CD14-positive monocyte (primary cell): ENCODE data around the gene CSPG5. TPM values are rescaled to one million over a fixed set of nuclear protein-coding genes. Genes with fewer than 3 reads are reported as not detected.

Source experiments
- DNase-seq, 3 donors: peaks; one replicate each; pipeline ENCODE4 v3.0.0-alpha.2; 2011 to 2022
- H2AFZ ChIP-seq: 2 replicates; pipeline ENCODE4 v1.6.0; 2012; ENCODE audit warnings: mild to moderate bottlenecking, low read depth, low read length, inconsistent platforms; ENCODE audit not compliant: insufficient read depth, poor library complexity, severe bottlenecking
- H3K27ac ChIP-seq, 2 donors: 1 replicate in 1 of 2; 2 replicates in 1 of 2; pipeline ENCODE4 v1.5.1; 2012 to 2013; ENCODE audit warnings: low read length in 2 of 2, control low read depth in 1 of 2, inconsistent platforms in 1 of 2, low read depth in 1 of 2, mild to moderate bottlenecking in 1 of 2
- H3K27me3 ChIP-seq, 2 donors: one replicate each; pipeline versions ENCODE4 v1.6.0 to v1.6.1; 2011 to 2013; ENCODE audit warnings: low read length in 2 of 2; ENCODE audit not compliant: control insufficient read depth in 2 of 2, insufficient read depth in 2 of 2
- H3K36me3 ChIP-seq, 2 donors: replicated peaks in 1 of 2; 1 replicate in 1 of 2; 2 replicates in 1 of 2; pipeline versions ENCODE4 v1.5.1 to v1.6.1; 2012 to 2013; ENCODE audit warnings: low read length in 2 of 2, control low read depth in 1 of 2, inconsistent platforms in 1 of 2, mild to moderate bottlenecking in 1 of 2; ENCODE audit not compliant: insufficient read depth in 2 of 2, control insufficient read depth in 1 of 2
- H3K4me1 ChIP-seq, 2 donors: 1 replicate in 1 of 2; 2 replicates in 1 of 2; pipeline versions ENCODE4 v1.5.1 to v1.6.1; 2012 to 2013; ENCODE audit warnings: low read length in 2 of 2, control low read depth in 1 of 2, inconsistent platforms in 1 of 2, mild to moderate bottlenecking in 1 of 2, moderate library complexity in 1 of 2; ENCODE audit not compliant: insufficient read depth in 2 of 2, control insufficient read depth in 1 of 2
- H3K4me2 ChIP-seq: replicated peaks from 2 replicates; pipeline ENCODE3; 2012; ENCODE audit warnings: low read length, moderate library complexity, mild to moderate bottlenecking; ENCODE audit not compliant: poor library complexity, severe bottlenecking; ENCODE audit errors: extremely low read depth
- H3K4me3 ChIP-seq, 3 experiments: fragments of 200-600 bp in 1 of 3; sonication (generic) in 1 of 3; replicated peaks in 1 of 3; 1 replicate in 2 of 3; 2 replicates in 1 of 3; pipeline ENCODE4 v1.5.1; 2011 to 2013; ENCODE audit warnings: low read length in 3 of 3, mild to moderate bottlenecking in 3 of 3, control low read depth in 2 of 3, low read depth in 2 of 3, inconsistent platforms in 1 of 3, moderate library complexity in 1 of 3
- H3K79me2 ChIP-seq: 2 replicates; pipeline ENCODE4 v1.6.0; 2012; ENCODE audit warnings: mild to moderate bottlenecking, control low read depth, inconsistent platforms, low read length, moderate library complexity; ENCODE audit not compliant: insufficient read depth
- H3K9ac ChIP-seq: 2 replicates; pipeline ENCODE4 v1.6.0; 2017; ENCODE audit warnings: low read length, mild to moderate bottlenecking; ENCODE audit not compliant: insufficient read depth, poor library complexity, severe bottlenecking
- H3K9me3 ChIP-seq, 2 donors: replicated peaks in 1 of 2; 1 replicate in 1 of 2; 2 replicates in 1 of 2; pipeline versions ENCODE4 v1.5.1 to v1.6.1; 2012 to 2013; ENCODE audit warnings: low read length in 2 of 2, control low read depth in 1 of 2; ENCODE audit not compliant: control insufficient read depth in 1 of 2, insufficient read depth in 1 of 2
- H4K20me1 ChIP-seq: 2 replicates; pipeline ENCODE4 v1.6.0; 2012; ENCODE audit warnings: mild to moderate bottlenecking, low read length, control low read depth, moderate library complexity; ENCODE audit not compliant: insufficient read depth
- H3K27ac Mint-ChIP-seq, 7 donors: one replicate each; pipeline ENCODE4 v1.8.0; 2020; ENCODE audit warnings: mild to moderate bottlenecking in 7 of 7, mixed read lengths in 7 of 7, moderate library complexity in 6 of 7, inconsistent platforms in 2 of 7
- H3K27me3 Mint-ChIP-seq, 3 donors: one replicate each; pipeline ENCODE4 v1.8.0; 2021 to 2022; ENCODE audit warnings: low read depth in 3 of 3, mild to moderate bottlenecking in 3 of 3, mixed read lengths in 3 of 3, moderate library complexity in 3 of 3, inconsistent platforms in 1 of 3
- H3K36me3 Mint-ChIP-seq, 2 donors: one replicate each; pipeline ENCODE4 v1.8.0; 2020; ENCODE audit warnings: mixed read lengths in 2 of 2, inconsistent platforms in 1 of 2, mild to moderate bottlenecking in 1 of 2
- H3K4me1 Mint-ChIP-seq: one replicate; pipeline ENCODE4 v1.8.0; 2020; ENCODE audit warnings: mild to moderate bottlenecking, mixed read lengths
- H3K4me3 Mint-ChIP-seq, 2 donors: one replicate each; pipeline ENCODE4 v1.8.0; 2020; ENCODE audit warnings: mild to moderate bottlenecking in 2 of 2, mixed read lengths in 2 of 2, moderate library complexity in 1 of 2
- H3K9me3 Mint-ChIP-seq, 7 donors: one replicate each; pipeline ENCODE4 v1.8.0; 2020 to 2022; ENCODE audit warnings: mixed read lengths in 7 of 7, mild to moderate bottlenecking in 6 of 7, moderate library complexity in 6 of 7, inconsistent platforms in 2 of 7
- WGBS: methylation state at CpG from one replicate; pipeline ENCODE4 v1.1.5; 2013; ENCODE audit warnings: missing lambda C conversion rate; ENCODE audit not compliant: insufficient coverage; 5-methylcytosine and 5-hydroxymethylcytosine counted together
- intact Hi-C, 2 donors: fragments of 100-400 bp; cut with micrococcal nuclease; formaldehyde crosslinking; loops; one replicate each; pipeline versions ENCODE4 v1.15.0 to v1.15.1; 2023
- polyA plus RNA-seq, 3 donors: library from polyadenylated mRNA; depleted of rRNA in 1 of 3; unstranded in 2 of 3; stranded (reverse) in 1 of 3; fragments of 300-500 nt in 2 of 3; fragments of >200 nt in 1 of 3; fragmentation: Illumina TruSeq in 2 of 3; gene quantifications; 1 replicate in 2 of 3; 2 replicates in 1 of 3; pipeline ENCODE4 v1.2.3, GENCODE V29; 2012 to 2021
- TF ChIP-seq, protein P1 (sequence below): fragments of 200-600 bp; IDR thresholded peaks from one replicate; pipeline ENCODE4 v1.8.0; 2022; ENCODE audit warnings: antibody characterized with exemption, mild to moderate bottlenecking

CSPG5 gene
- polyA plus RNA-seq, 3 donors, result not detected

GRCh38 chr3:47614788-47615187 is 36.1 kb upstream of the CSPG5 start:
- Histone ChIP-seq H2AFZ (no peak overlapping the region), H3K4me1 (no peaks in the 10 kb centered on the region), H3K4me2 (no peak overlapping the region), H4K20me1 (no peaks in the 10 kb centered on the region), H3K27me3 (no peaks in the 10 kb centered on the region), H3K9me3 (no peaks in the 10 kb centered on the region), H3K9ac (no peak overlapping the region), H3K4me3 (no peak overlapping the region), H3K27ac (no peak overlapping the region), H3K79me2 (no peaks in the 10 kb centered on the region), H3K36me3 (peaks cover 70 to 99% of the 10 kb centered on the region in 2 donors)
- peaks cover 55 to 58% of the 10 kb centered on the region in 2 donors for H3K36me3 Mint-ChIP-seq
- 100% methylated on average over 1 of the region's 2 CpGs for WGBS
- H3K27ac Mint-ChIP-seq, result no peak overlapping the region
- H3K9me3 Mint-ChIP-seq, result no peaks in the 10 kb centered on the region
- intact Hi-C loops, result no loop called here
- TF ChIP-seq, protein P1, sequence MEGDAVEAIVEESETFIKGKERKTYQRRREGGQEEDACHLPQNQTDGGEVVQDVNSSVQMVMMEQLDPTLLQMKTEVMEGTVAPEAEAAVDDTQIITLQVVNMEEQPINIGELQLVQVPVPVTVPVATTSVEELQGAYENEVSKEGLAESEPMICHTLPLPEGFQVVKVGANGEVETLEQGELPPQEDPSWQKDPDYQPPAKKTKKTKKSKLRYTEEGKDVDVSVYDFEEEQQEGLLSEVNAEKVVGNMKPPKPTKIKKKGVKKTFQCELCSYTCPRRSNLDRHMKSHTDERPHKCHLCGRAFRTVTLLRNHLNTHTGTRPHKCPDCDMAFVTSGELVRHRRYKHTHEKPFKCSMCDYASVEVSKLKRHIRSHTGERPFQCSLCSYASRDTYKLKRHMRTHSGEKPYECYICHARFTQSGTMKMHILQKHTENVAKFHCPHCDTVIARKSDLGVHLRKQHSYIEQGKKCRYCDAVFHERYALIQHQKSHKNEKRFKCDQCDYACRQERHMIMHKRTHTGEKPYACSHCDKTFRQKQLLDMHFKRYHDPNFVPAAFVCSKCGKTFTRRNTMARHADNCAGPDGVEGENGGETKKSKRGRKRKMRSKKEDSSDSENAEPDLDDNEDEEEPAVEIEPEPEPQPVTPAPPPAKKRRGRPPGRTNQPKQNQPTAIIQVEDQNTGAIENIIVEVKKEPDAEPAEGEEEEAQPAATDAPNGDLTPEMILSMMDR, result no peak
- H3K27me3 Mint-ChIP-seq, result no peaks in the 10 kb centered on the region
- no peak for DNase-seq
- H3K4me1 Mint-ChIP-seq, result no peaks in the 10 kb centered on the region
- H3K4me3 Mint-ChIP-seq, result no peak overlapping the region

DNA sequence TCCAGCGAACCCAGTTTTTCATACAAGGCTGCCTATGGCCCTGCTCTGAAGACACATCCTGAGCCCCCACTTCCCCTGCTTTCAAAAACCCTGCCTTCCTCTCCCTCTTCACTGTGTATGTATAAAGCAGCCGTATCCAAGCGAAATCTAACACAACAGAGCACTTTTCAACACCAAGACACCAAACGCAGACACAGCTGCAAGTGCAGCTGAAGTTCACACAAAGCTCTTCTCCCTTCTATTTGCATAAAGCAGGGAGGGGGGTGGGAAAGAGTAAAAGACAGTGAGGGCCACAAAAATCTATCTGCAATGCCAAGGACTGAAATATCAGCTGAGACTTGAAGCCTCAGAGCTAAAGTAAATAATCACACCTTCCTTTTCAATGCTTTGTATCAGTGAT is 35.1 kb upstream of the CSPG5 start:
- H3K27me3 ChIP-seq, result no peaks in the 10 kb centered on the region
- no peaks in the 10 kb centered on the region for H3K4me1 ChIP-seq
- H3K4me2 ChIP-seq, result no peak overlapping the region
- H2AFZ ChIP-seq, result no peak overlapping the region
- intact Hi-C loops, result no loop called here
- H3K79me2 ChIP-seq, result no peaks in the 10 kb centered on the region
- Mint-ChIP-seq H3K36me3 (peaks cover 55 to 56% of the 10 kb centered on the region in 2 donors), H3K4me1 (no peaks in the 10 kb centered on the region), H3K4me3 (no peak overlapping the region), H3K9me3 (no peaks in the 10 kb centered on the region), H3K27me3 (no peaks in the 10 kb centered on the region), H3K27ac (no peak overlapping the region)
- no peak overlapping the region for H3K9ac ChIP-seq
- TF ChIP-seq, protein P1, result no peak
- H3K27ac ChIP-seq, result no peak overlapping the region
- DNase-seq, result no peak
- WGBS, result no CpG with 5 or more reads among the region's 4 CpGs
- H3K9me3 ChIP-seq, result no peaks in the 10 kb centered on the region
- H3K36me3 ChIP-seq, result peaks cover 68 to 99% of the 10 kb centered on the region in 2 donors
- no peaks in the 10 kb centered on the region for H4K20me1 ChIP-seq
- no peak overlapping the region for H3K4me3 ChIP-seq
